ENCODE measurements around the gene LRRC8D.
A peak's percentile ranks its signal among the peaks of the same experiment; 100 is the strongest.

LRRC8D gene

GRCh38 chr1:89833183-89834082 is 12.6 kb downstream of the LRRC8D start:
- DNase-seq (ENCODE audit: low read depth in 2 of 2), result no peak

GRCh38 chr1:89834083-89834704 is 13.4 kb downstream of the LRRC8D start:
- no peak for DNase-seq (ENCODE audit: low read depth in 2 of 2)

- no peak for DNase-seq (ENCODE audit: low read depth in 2 of 2)
Observed at GRCh38 chr1:89836252-89837035, 15.6 kb downstream of the LRRC8D start.

- DNase-seq (ENCODE audit: low read depth in 2 of 2), result no peak
Observed at GRCh38 chr1:89837036-89837481, 16.2 kb downstream of the LRRC8D start.

GRCh38 chr1:89837510-89837909 is 16.7 kb downstream of the LRRC8D start:
- DNase-seq (ENCODE audit: low read depth in 2 of 2), result no peak

- DNase-seq (ENCODE audit: low read depth in 2 of 2), result no peak
Observed at GRCh38 chr1:89839516-89839915, 18.7 kb downstream of the LRRC8D start.

GRCh38 chr1:89841507-89841906 is 20.7 kb downstream of the LRRC8D start:
- no peak for DNase-seq (ENCODE audit: low read depth in 2 of 2)

GRCh38 chr1:89842567-89843272 is 21.9 kb downstream of the LRRC8D start:
- DNase-seq (ENCODE audit: low read depth in 2 of 2), result no peak

GRCh38 chr1:89843273-89844130 is 22.7 kb downstream of the LRRC8D start:
- DNase-seq (ENCODE audit: low read depth in 2 of 2), result peak; percentile 62 to 73

GRCh38 chr1:89844241-89844807 is 23.5 kb downstream of the LRRC8D start:
- DNase-seq (ENCODE audit: low read depth in 2 of 2), result no peak

GRCh38 chr1:89844860-89845259 is 24.0 kb downstream of the LRRC8D start:
- DNase-seq (ENCODE audit: low read depth in 2 of 2), result no peak

GRCh38 chr1:89847191-89847729 is 26.4 kb downstream of the LRRC8D start:
- no peak for DNase-seq (ENCODE audit: low read depth in 2 of 2)

- DNase-seq (ENCODE audit: low read depth in 2 of 2), result no peak
Observed at GRCh38 chr1:89850844-89851415, 30.1 kb downstream of the LRRC8D start.

- no peak for DNase-seq (ENCODE audit: low read depth in 2 of 2)
Observed at GRCh38 chr1:89854140-89854539, 33.3 kb downstream of the LRRC8D start.

GRCh38 chr1:89855413-89856123 is 34.7 kb downstream of the LRRC8D start:
- DNase-seq (ENCODE audit: low read depth in 2 of 2), result no peak

GRCh38 chr1:89863165-89863830 is 42.5 kb downstream of the LRRC8D start:
- no peak for DNase-seq (ENCODE audit: low read depth in 2 of 2)

GRCh38 chr1:89865498-89866382 is 44.9 kb downstream of the LRRC8D start:
- no peak for DNase-seq (ENCODE audit: low read depth in 2 of 2)
